Hepatic stellate cell (primary cell): ENCODE results near the gene NR1H4.
"Not testable (repeated sequence)": the region's sequence is repeated elsewhere in the genome, so short reads cannot be mapped to it uniquely, and the experiment has no call there.

ENCODE experiments used
- DNase-seq: peaks from one replicate; pipeline ENCODE4 v3.0.0; 2011; ENCODE audit warnings: low spot score

Gene NR1H4

DNA sequence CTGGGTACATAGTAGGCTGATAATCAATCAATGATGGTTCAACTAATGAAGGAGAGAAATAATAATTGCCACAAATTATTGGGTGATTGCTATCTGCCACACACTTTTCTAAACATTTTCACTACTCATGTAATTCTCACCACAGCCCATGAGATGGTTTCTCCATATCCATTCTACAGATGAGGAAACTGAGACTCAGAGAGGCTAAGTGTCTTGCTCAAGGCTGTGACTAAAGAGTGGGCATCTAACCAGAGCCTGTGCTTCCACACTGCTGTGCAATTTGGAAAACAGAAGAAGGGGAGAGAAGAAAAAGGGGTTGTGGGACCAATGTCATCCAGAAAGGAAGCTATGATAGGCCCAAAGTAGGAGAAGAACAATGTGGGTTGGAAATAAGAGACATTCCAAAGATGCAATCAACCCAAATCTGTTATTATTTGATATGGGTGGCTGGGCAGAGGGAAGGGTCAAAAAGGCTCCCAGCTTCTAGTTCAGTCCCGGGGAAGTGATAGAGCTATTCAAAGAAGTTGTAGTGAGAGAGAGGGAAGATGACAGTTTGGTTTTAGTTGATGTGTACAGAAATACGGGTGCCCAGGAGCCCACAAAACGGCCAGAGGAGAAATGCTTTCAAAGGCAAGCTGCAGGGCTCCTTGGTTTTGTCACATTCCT, 483 bp upstream of the NR1H4 start:
- no peak for DNase-seq

GRCh38 chr12:100474617-100475016, 951 bp downstream of the NR1H4 start:
- no peak for DNase-seq

DNA sequence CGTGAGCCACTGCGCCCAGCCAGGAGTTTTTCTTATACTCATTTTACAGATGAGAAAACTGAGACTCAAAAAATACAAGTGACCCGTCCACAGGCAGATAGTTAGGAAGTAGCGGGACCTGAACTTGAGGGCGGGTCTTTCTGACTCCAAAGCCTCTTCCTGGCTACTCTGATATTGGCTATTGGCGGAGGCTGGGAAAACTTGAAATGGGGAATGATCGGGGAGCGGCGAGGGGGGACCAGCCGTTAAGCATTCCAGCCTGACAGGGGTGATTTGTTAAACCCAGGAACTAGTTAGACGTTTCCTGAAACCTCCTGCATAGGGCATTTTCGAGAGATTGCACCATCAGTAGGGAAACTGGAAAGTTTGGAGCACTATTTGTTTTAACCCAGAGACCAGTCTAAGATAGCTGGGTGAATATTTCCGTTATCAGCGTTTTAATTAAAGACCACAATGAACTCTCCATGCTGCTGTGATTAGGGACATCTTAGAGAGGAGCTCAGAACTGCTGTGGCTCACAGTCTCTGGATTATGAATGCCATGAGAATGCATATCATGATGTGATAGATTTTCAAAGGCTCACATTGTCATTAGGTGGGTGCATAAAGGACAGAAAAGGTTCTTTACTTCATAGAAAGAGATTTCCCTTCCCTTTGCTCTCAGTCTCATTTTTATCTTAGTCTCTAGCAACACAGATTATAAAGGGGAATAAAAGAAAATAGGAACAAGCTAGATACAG, 2.5 kb downstream of the NR1H4 start:
- DNase-seq = no peak

GRCh38 chr12:100481021-100481420, 7.4 kb downstream of the NR1H4 start:
- DNase-seq = no peak

DNA sequence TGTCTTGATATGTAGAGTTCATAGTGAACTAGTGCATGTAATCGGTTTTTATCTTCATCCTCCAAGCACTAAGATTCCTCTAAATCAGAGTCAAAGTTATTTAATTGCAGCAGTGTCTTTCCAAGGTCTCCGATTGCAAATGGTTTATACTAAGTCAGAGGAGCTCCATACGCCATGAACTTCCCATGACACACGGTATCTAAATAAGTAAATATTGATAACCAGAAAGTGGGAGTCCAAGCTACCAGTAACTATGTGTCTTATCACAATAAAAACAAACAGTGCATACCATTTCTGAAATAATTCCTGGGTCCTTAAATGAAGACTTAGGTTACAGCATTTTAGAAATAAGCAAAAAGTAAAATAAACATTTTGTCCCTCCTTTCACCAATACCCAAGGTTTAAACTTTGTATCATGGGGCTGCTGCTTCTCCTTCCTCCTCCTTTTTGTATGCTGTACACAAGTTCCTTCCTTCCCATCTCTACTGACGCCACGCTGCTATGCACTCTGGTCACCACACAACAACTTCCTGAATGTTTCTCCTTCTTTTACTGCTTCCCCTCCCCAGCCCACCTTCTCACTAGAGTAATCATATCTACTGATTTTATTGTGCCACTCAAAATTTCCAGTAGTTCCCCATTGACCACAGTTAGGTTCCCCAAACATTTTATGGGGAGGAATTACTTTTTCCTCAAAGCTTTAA, 10.7 kb downstream of the NR1H4 start:
- no peak for DNase-seq

GRCh38 chr12:100484891-100485471, 11.3 kb downstream of the NR1H4 start:
- no peak for DNase-seq

GRCh38 chr12:100485983-100486382, 12.3 kb downstream of the NR1H4 start:
- no peak for DNase-seq

- DNase-seq = no peak
These were observed 15.7 kb downstream of the NR1H4 start for GRCh38 chr12:100489251-100489820.

DNA sequence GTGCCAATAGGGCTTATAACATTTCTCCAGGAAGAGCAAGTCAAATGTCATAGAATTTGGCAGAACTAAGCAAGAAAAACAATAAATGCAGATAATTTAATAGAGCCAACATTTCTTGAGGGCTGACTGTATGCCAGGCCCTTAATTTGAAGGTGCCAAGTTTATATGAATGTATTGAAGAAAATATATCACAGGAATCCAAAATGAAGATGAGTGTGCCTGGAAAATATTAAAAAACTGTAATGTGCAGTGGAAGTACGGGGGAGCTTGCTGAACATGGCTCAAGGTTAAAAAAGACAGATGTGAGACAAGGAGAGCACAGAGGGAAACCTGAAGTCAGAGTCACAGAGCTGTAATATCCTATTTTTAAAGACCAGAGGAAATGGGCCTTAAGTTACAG, 16.4 kb downstream of the NR1H4 start:
- no peak for DNase-seq

- no peak for DNase-seq
These were observed 17.4 kb downstream of the NR1H4 start for GRCh38 chr12:100491104-100491503.

- no peak for DNase-seq
These were observed 19.8 kb downstream of the NR1H4 start for GRCh38 chr12:100493396-100494012.

DNA sequence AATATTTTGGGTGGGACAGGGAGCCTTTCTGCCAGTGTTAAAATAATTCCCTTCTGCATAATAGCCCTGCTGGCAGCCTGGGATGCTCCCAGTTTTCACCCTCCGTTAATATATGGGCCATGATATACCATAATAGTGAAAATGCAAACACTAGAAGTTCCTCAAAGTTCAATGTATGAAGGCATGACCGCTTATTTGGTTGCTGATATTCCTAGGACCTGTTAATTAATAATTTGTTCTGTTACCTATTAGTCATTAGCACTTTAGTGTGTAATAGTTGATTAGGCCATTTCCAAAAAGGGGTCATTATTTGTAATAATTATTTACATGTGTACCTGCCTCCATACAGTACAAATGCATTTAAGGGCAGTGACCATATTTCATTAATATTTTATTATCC, 20.4 kb downstream of the NR1H4 start:
- DNase-seq = no peak

GRCh38 chr12:100494538-100494937, 20.9 kb downstream of the NR1H4 start:
- no peak for DNase-seq

GRCh38 chr12:100497105-100497795, 23.6 kb downstream of the NR1H4 start:
- DNase-seq = no peak

DNA sequence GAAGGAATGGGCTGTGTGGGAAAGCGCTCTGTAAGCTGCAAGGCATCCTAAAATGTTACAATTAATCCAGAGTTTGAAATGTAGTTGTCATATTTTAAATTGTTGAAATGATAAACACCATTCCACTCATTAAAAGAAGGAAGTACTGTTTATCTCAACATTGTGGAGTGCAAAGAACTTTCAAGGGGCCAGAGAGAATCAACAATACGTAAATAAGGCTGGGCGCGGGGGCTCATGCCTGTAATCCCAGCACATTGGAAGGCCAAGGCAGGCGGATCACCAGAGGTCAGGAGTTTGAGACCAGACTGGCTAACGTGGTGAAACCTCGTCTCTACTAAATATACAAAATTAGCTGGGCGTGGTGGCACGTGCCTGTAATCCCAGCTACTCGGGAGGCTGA, 24.5 kb downstream of the NR1H4 start:
- DNase-seq = no peak

- DNase-seq = no peak
These were observed 25.8 kb downstream of the NR1H4 start for GRCh38 chr12:100499416-100499815.

DNA sequence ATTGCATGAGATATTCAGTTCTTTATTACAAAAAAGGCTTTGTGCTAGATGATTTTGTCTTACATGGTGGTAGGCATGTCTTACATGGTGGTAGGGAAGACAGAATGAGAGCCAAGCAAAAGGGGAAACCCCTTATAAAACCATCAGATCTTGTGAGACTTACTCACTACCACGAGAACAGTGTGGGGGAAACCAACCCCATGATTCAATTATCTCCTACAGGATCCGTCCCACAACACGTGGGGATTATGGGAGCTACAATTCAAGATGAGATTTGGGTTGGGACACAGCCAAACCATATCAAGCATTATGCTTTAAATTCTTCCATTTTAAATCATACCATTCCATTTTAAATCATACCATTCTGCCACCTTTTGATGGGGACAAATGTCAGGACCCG, 29.1 kb downstream of the NR1H4 start:
- not testable (repeated sequence) for DNase-seq

DNA sequence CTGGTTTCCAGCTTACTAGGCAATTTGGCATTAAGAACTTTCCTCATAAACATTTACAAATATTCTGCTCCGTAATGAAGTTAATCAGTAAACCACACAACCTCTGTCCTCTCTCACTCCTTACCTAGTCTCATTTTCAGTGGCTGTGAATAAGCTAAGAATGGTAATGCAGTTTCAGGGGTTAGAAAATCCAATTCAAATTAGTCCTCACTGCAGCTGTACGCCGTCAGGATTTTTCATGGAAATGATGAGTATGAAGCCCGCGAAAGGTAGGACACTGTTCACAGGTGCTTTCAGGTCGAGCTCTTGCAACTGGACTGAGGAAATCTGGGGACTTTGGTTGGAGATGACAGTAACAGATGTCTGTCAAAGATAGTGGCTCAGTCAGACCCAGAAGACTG, 29.6 kb downstream of the NR1H4 start:
- DNase-seq = no peak

- DNase-seq = no peak
These were observed 31.1 kb downstream of the NR1H4 start for GRCh38 chr12:100504804-100505203.

DNA sequence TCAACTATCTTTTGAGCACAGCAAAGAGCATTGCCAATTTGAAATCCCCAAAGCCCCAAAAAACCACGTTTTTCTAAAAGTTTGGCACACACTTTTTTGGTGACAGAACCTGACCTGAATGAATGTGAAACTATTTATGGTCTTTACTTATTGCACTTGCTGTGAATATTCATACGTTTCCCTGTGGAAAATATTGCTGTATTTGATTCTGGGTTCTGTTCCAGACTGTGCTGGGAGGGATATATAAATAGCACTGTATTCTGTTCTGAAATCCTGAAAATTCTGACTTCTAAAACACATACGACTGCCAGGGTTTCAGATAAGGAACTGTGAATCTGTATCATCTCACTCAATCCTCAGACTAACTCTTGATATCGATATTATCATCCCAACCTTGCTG, 35.1 kb downstream of the NR1H4 start:
- DNase-seq = no peak

- DNase-seq = no peak
These were observed 39.0 kb downstream of the NR1H4 start for GRCh38 chr12:100512692-100513091.
